Endothelial cell of coronary artery (primary cell): Measurements from ENCODE around the gene ZNF320. TPM values are rescaled to one million over a fixed set of nuclear protein-coding genes. Genes with fewer than 3 reads are reported as not detected.

Source experiments
- total RNA-seq: library from RNA; depleted of rRNA; stranded (reverse); fragments of >200 nt; gene quantifications from 2 replicates; pipeline ENCODE4 v1.2.3, GENCODE V29; 2014

ZNF320 gene
- total RNA-seq: 3.6 and 6.5 TPM in 2 replicates

GRCh38 chr19:52897138-52897935 lies at the start of gene ZNF320:
Gene ZNF320, minus strand, starts transcription at chr19:52897635. Its CDS starts 7,380 bp downstream, at chr19:52890255.

GRCh38 chr19:52922841-52923777 lies 25.7 kb upstream of the ZNF320 start, which contains the start of gene ZNF888:
Gene ZNF888, minus strand, starts transcription at chr19:52923428. Its CDS starts 5,555 bp downstream, at chr19:52917873.

GRCh38 chr19:52857378-52858191 lies 39.9 kb downstream of the ZNF320 start, which contains the start of gene ZNF468:
Gene ZNF468, minus strand, starts transcription at chr19:52857619. Its CDS starts 3,347 bp downstream, at chr19:52854272.

Other genes starting within 250 kb of the ZNF320 start
- gene ZNF611, start 162.6 kb downstream of the ZNF320 start, total RNA-seq: 8.6 and 10.1 TPM in 2 replicates
- 1.7 and 3.7 TPM in 2 replicates for gene ZNF600, start 110.8 kb downstream of the ZNF320 start, total RNA-seq
- gene ZNF28, start 76.0 kb downstream of the ZNF320 start, total RNA-seq: 13.0 and 20.9 TPM in 2 replicates
- gene ZNF468, start 40.0 kb downstream of the ZNF320 start, total RNA-seq: 13.9 and 24.3 TPM in 2 replicates
- 3.5 and 3.8 TPM in 2 replicates for gene ZNF888, start 25.8 kb upstream of the ZNF320 start, total RNA-seq
- gene ZNF816, start 65.2 kb upstream of the ZNF320 start, total RNA-seq: 6.9 and 8.3 TPM in 2 replicates
- gene ERVV-1, start 116.3 kb upstream of the ZNF320 start, total RNA-seq: not detected in 2 replicates
- not detected in 2 replicates for gene ERVV-2, start 147.1 kb upstream of the ZNF320 start, total RNA-seq
- gene ZNF160, start 205.8 kb upstream of the ZNF320 start, total RNA-seq: 14.1 and 36.2 TPM in 2 replicates
- 0.09 and 3.9 TPM in 2 replicates for gene ZNF415, start 235.3 kb upstream of the ZNF320 start, total RNA-seq